Stimulated activated CD8-positive, alpha-beta memory T cell treated with anti-CD3 and anti-CD28 coated beads, Interleukin-4, amount 100 ng/mL, for 48 hours (primary cell): Measurements from ENCODE around the gene NDUFS2.
A peak's percentile ranks its signal among the peaks of the same experiment; 100 is the strongest.
"Not testable (repeated sequence)": the region's sequence is repeated elsewhere in the genome, so short reads cannot be mapped to it uniquely, and the experiment has no call there.

Source experiments
- DNase-seq: peaks from one replicate; pipeline ENCODE4 v3.0.0-alpha.2; 2020

Gene NDUFS2

DNA sequence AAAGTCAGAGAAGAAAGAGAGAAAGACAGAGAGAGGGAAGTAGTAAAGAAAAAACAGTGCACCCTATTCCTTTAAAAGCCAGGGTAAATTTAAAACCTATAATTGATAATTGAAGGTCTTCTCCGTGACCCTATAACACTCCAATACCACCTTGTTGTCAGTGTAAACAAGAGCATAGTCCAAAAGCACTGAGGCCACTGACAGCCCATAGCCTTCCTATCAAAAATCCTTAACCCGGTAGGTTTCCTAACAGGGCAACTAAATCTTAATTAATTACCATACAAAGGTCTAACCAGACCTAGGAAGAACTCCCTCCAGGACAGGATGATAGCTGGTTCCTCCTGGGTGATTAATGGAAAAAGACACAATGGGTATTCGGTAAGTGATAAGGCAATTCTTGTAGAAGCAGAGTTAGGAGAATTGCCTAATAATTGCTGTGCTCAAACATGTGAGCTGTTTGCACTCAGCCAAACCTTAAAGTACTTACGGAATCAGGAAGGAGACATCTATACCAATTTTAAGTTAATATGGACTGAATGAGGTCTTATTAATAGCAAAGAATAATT, 53.9 kb downstream of the NDUFS2 start:
- DNase-seq: not testable (repeated sequence)

DNA sequence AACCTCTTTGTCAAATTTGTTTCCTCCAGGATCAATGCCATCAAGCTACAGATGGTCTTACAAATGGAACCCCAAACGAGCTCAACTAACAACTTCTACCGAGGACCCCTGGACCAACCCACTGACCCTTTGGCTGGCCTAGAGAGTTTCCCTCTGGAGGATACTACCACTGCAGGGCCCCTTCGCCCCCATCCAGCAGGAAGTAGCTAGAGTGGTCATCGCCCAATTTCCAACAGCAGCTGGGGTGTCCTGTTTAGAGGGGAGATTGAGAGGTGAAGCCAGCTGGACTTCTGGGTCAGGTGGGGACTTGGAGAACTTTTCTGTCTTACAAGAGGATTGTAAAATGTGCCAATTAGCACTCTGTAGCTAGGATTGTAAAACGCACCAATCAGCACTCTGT, 54.9 kb downstream of the NDUFS2 start:
- DNase-seq: not testable (repeated sequence)

DNA sequence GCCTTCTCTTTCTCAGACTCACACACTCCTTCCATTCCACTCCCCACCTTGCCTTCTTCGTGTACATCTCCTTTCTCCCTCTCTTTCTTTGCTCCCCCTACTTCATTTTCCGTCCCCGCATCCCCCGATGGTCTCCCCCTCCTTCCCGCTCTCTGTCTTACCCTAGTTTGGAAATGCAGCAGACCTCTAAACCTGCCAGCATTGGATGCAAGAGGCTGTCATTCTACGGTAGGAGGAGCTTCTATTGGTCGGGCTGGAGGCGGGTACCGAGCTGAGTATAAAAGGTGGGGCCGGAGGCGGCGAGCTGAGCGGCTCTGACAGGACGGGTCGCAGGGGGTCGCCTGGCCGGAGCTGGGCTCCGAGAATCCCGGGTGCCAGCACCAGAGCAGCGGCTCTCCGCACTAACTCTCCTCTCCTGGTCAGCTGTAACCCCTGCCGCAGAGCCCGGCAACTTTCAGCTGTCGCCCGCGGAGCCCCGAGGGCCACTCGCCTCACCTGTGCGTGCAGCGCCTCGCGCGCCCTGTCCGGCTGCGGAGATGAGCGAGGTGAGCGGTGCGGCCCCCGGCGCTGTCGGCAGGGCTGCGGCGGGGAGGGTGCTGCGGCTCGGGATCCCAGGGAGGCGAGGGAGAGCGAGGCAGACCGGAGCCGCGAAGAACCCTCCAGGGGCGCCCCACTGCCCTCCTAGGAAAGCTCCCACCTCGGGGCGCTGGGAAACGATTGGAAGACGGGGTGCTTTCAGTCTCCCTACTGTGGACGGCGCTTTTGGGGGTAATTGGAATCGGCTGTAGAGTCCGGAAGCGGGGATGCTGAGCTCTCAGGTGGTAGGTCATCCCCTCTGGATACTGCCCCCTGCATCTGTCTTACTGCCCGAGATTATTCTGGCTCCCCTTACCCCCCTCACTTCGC, 56.5 kb downstream of the NDUFS2 start, which contains the start of gene PCP4L1:
PCP4L1 (plus strand) TSS at position 307 of the 906 bp plus-strand sequence; CDS start at position 537, 230 bp downstream.
- peak; percentile 65 for DNase-seq

DNA sequence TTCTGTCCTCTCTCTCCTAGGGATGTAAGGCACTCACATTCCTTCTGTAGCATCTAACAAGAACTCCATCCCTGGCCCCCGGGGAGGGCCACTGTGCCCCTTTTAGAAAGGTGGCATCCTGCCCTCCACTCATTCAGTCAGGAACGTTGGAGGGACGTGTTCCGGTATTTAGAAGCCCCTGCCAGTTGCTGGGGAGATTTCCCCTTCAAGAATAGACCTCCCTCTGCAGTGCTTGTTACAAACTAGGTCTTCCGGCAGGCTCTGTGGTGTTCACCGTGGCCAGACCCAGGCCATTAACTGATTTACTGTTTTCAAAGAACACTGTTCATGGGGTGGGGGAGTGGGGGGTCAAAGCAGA, 57.2 kb downstream of the NDUFS2 start:
- DNase-seq: no peak

DNA sequence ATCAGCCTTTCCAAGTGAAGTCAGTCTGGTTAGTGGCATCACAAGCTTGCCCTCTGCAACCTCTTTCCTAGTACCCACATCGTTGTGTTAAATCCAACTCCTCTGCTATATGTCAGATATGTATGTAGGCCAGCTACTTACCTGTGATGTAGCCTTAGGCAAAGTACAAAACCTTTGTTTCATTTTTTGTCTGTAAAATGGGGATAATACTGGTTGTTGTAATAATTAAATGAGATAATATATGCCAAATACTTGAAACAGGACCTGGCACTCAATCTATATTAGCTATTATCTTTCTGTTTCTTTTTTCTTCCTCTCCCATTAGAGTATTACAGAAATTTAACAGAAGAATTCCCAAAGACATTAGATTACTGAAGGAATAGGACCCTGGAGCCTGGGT, 57.6 kb downstream of the NDUFS2 start:
- no peak for DNase-seq

DNA sequence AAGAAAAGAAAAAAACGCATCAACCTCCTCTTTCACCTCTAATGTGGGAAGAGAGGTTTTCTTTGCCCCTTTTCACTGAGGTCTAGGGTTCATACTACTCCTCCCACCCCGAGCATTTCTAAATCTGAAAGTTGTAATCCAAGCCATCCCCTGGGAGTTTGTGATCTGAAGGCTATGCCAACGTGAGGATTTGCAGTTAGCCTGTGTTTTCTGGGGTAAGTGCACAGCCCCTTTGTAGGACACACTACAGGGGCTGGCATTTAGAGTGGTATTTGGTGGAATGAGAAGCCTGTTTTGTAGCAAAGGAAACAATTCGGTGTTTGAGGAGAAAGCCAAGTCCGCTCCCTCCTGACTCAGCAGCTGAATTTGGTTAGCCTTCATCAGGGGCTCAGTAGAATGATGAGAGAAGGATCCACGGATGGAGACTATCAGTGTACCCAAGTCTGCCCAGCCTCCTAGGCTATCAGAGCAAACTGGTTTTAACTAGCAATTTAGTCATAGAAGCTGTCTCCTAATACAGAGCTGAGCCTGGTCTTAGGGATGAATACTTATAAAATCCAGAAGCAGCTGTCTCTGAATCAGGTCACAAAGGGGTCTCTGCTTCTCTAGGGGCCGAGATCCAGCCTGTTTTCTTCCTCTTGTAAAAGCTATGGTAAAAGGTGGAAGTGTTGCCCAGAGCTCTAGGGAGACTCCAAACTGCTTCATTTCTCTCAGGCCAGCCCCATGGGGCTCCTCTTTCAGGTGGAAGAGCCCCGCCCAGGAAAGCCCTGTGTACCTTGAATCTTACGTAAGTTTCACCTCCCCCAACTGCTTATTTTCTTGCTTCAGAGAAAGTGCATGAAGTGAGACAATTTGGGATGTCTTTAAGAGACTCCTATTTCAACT, 58.5 kb downstream of the NDUFS2 start:
- DNase-seq: no peak

DNA sequence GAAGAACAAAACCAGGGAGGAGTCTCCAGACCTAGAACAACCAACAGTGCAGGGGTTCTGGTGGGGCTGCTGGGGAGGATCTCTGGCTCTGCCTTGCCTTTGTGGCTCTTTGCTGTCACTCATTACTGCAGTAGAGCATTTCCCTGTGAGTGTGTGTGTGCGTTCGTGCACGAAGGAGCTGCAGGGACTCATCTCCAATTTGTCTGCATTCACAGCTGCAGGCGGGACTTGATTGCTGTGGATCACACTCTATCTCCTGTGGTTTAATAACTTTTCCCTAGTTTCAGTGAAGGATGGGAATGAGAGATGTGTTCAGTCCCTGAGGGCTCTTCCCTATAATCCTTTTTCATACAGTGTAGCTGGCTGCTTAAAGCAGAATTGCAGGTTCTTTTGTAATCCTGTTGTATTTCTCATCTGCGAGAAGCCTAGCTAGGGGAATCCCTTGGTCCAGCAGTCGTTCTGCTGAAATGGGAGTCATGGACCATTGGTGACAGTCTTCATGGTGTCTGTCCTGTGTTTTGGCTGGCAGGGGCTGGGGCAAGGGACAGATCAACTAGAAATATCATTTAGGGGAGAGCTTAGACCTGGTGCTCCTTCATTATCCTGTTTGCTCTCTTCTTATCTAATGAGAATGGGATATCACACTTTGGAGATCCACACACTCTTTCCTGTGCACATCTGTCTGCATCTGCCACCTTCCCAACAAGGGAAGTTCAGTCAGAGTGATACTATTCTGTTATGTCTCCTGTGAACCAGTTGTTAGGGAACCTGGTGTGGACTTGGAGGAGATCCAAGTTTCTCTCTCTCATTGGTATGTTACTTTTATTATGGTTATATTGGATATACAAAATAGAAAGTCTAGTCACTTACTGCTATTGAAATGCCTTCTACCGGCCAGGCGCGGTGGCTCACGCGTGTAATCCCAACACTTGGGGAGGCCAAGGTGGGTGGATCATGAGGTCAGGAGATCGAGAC, 59.4 kb downstream of the NDUFS2 start:
- no peak for DNase-seq
